GM19193 (cell line): ENCODE results near the gene LPP.

Source experiments
- POLR2A ChIP-seq: IDR thresholded peaks from 4 replicates; pipeline ENCODE4 v1.6.1; 2011; ENCODE audit not compliant: insufficient read depth, insufficient read length; ENCODE audit errors: extremely low read depth

The LPP gene

GRCh38 chr3:188232656-188233055 lies 78.7 kb downstream of the LPP start:
- TF ChIP-seq POLR2A, result no peak

GRCh38 chr3:188233320-188233719 lies 79.4 kb downstream of the LPP start:
- no peak for TF ChIP-seq POLR2A

GRCh38 chr3:188234132-188234531 lies 80.2 kb downstream of the LPP start:
- no peak for TF ChIP-seq POLR2A

- TF ChIP-seq POLR2A, result no peak
These were observed 82.3 kb downstream of the LPP start for GRCh38 chr3:188236271-188236670.

- TF ChIP-seq POLR2A, result no peak
These were observed 85.1 kb downstream of the LPP start for GRCh38 chr3:188239035-188239434.

- no peak for TF ChIP-seq POLR2A
These were observed 85.6 kb downstream of the LPP start for GRCh38 chr3:188239577-188239976.

GRCh38 chr3:188240189-188240981 lies 86.4 kb downstream of the LPP start:
- no peak for TF ChIP-seq POLR2A

GRCh38 chr3:188241072-188241471 lies 87.1 kb downstream of the LPP start:
- TF ChIP-seq POLR2A, result no peak

GRCh38 chr3:188241883-188242282 lies 87.9 kb downstream of the LPP start:
- TF ChIP-seq POLR2A, result no peak

- no peak for TF ChIP-seq POLR2A
These were observed 88.6 kb downstream of the LPP start for GRCh38 chr3:188242436-188243123.

- TF ChIP-seq POLR2A, result no peak
These were observed 89.3 kb downstream of the LPP start for GRCh38 chr3:188243124-188243795.

GRCh38 chr3:188244395-188244861 lies 90.5 kb downstream of the LPP start:
- TF ChIP-seq POLR2A, result no peak

GRCh38 chr3:188246905-188247304 lies 92.9 kb downstream of the LPP start:
- no peak for TF ChIP-seq POLR2A

- TF ChIP-seq POLR2A, result no peak
These were observed 94.1 kb downstream of the LPP start for GRCh38 chr3:188248036-188248561.

GRCh38 chr3:188253123-188253793 lies 99.3 kb downstream of the LPP start:
- no peak for TF ChIP-seq POLR2A
